ENCODE results near the gene PHF21A. TPM values are rescaled to one million over a fixed set of nuclear protein-coding genes. Genes with fewer than 3 reads are reported as not detected.

The PHF21A gene
- polyA plus RNA-seq, 3 donors, result 6.2 to 95.2 (median 14.0) TPM

- TF ChIP-seq CTCF (IDR thresholded peaks at IDR 0.05), result no peak
These were observed 205.8 kb downstream of the PHF21A start for GRCh38 chr11:45915446-45915845.

GRCh38 chr11:45913942-45914635, 207.2 kb downstream of the PHF21A start:
- Histone ChIP-seq H4K20me1 (ENCODE audit: insufficient read depth, low read length) (peaks cover 44% of the 10 kb centered on the region), H3K36me3 (replicated peaks in 1 of 2; ENCODE audit: control insufficient read depth in 1 of 2, insufficient read depth in 2 of 2, low read length in 2 of 2) (peaks cover 62 to 74% of the 10 kb centered on the region in 2 donors), H3K27me3 (ENCODE audit: control insufficient read depth in 2 of 2, insufficient read depth in 2 of 2, low read length in 2 of 2) (no peaks in the 10 kb centered on the region), H3K4me3 (replicated peaks in 1 of 3; ENCODE audit: low read depth in 2 of 3, low read length in 3 of 3) (no peak overlapping the region), H3K27ac (ENCODE audit: low read depth in 1 of 2, low read length in 2 of 2) (no peak overlapping the region), H3K4me1 (ENCODE audit: control insufficient read depth in 1 of 2, insufficient read depth in 2 of 2, low read length in 2 of 2) (peaks cover 12 to 16% of the 10 kb centered on the region in 2 donors), H3K4me2 (replicated peaks; ENCODE audit: extremely low read depth, low read length, poor library complexity, severe bottlenecking) (no peak overlapping the region), H2AFZ (ENCODE audit: insufficient read depth, low read depth, low read length, poor library complexity, severe bottlenecking) (no peak overlapping the region), H3K79me2 (ENCODE audit: insufficient read depth, low read length) (peaks cover 29% of the 10 kb centered on the region), H3K9me3 (replicated peaks in 1 of 2; ENCODE audit: control insufficient read depth in 1 of 2, insufficient read depth in 1 of 2, low read length in 2 of 2) (no peaks in the 10 kb centered on the region), H3K9ac (ENCODE audit: insufficient read depth, low read length, poor library complexity, severe bottlenecking) (no peak overlapping the region)
- WGBS (ENCODE audit: insufficient coverage), result 92% methylated on average over 22 of the region's 22 CpGs
- H3K27me3 Mint-ChIP-seq (ENCODE audit: low read depth in 3 of 3), result peaks cover 0 to 3% (median 0%) of the 10 kb centered on the region in 3 donors
- H3K4me3 Mint-ChIP-seq, result no peak overlapping the region
- no peak for TF ChIP-seq CTCF (IDR thresholded peaks at IDR 0.05)
- intact Hi-C loops (cut with micrococcal nuclease), result loop anchor here in 1 of 2 donors (10.0 kb wide), 1 partner anchor 701 kb away; the partner anchor contains the start of genes ATG13 and HARBI1
- H3K4me1 Mint-ChIP-seq, result peaks cover 23% of the 10 kb centered on the region
- H3K36me3 Mint-ChIP-seq, result peaks cover 62 to 72% of the 10 kb centered on the region in 2 donors
- H3K27ac Mint-ChIP-seq, result peak overlapping the region in 1 of 7 donors; percentile 58
- H3K9me3 Mint-ChIP-seq, result peaks cover 0 to 2% (median 0%) of the 10 kb centered on the region in 7 donors
- no peak for DNase-seq

More at GRCh38 chr11:45915446-45915845, 205.8 kb downstream of the PHF21A start:
- H3K27me3 ChIP-seq (ENCODE audit: control insufficient read depth in 2 of 2, insufficient read depth in 2 of 2, low read length in 2 of 2), result no peaks in the 10 kb centered on the region
- H3K4me1 ChIP-seq (ENCODE audit: control insufficient read depth in 1 of 2, insufficient read depth in 2 of 2, low read length in 2 of 2), result peaks cover 12 to 16% of the 10 kb centered on the region in 2 donors
- Mint-ChIP-seq H3K27ac (peak overlapping the region in 2 of 7 donors; percentile 15 to 76), H3K27me3 (ENCODE audit: low read depth in 3 of 3) (peaks cover 0 to 3% (median 0%) of the 10 kb centered on the region in 3 donors), H3K36me3 (peaks cover 49 to 58% of the 10 kb centered on the region in 2 donors), H3K4me1 (peaks cover 23% of the 10 kb centered on the region), H3K4me3 (no peak overlapping the region), H3K9me3 (peaks cover 0 to 2% (median 0%) of the 10 kb centered on the region in 7 donors)
- peaks cover 34% of the 10 kb centered on the region for H4K20me1 ChIP-seq (ENCODE audit: insufficient read depth, low read length)
- no peaks in the 10 kb centered on the region for H3K9me3 ChIP-seq (replicated peaks in 1 of 2; ENCODE audit: control insufficient read depth in 1 of 2, insufficient read depth in 1 of 2, low read length in 2 of 2)
- H3K36me3 ChIP-seq (replicated peaks in 1 of 2; ENCODE audit: control insufficient read depth in 1 of 2, insufficient read depth in 2 of 2, low read length in 2 of 2), result peaks cover 53 to 60% of the 10 kb centered on the region in 2 donors
- H3K4me2 ChIP-seq (replicated peaks; ENCODE audit: extremely low read depth, low read length, poor library complexity, severe bottlenecking), result no peak overlapping the region
- H3K79me2 ChIP-seq (ENCODE audit: insufficient read depth, low read length), result peaks cover 29% of the 10 kb centered on the region
- intact Hi-C loops (cut with micrococcal nuclease), result loop anchor here (5.0 to 10.0 kb wide), 2 partner anchors 68 to 699 kb away; partner anchors contain the start of genes CRY2 (in 2 of the 2), ATG13 (in 1 of the 2) and HARBI1 (in 1 of the 2)
- H3K4me3 ChIP-seq (replicated peaks in 1 of 3; ENCODE audit: low read depth in 2 of 3, low read length in 3 of 3), result no peak overlapping the region
- H3K9ac ChIP-seq (ENCODE audit: insufficient read depth, low read length, poor library complexity, severe bottlenecking), result no peak overlapping the region
- no peak overlapping the region for H3K27ac ChIP-seq (ENCODE audit: low read depth in 1 of 2, low read length in 2 of 2)
- no peak for DNase-seq
- H2AFZ ChIP-seq (ENCODE audit: insufficient read depth, low read depth, low read length, poor library complexity, severe bottlenecking), result no peak overlapping the region
- 86% methylated on average over 7 of the region's 13 CpGs for WGBS (ENCODE audit: insufficient coverage)

All from CD14-positive monocyte (primary cell).